K562 (cell line): Measurements from ENCODE around the gene NANOG. TPM values are rescaled to one million over a fixed set of nuclear protein-coding genes. Genes with fewer than 3 reads are reported as not detected.

Experiments used
- ATAC-seq: fragments of 200-7000 bp; cut with Tn5 transposase; 3 replicates; pipeline ENCODE4 v1.9.1; 2020; ENCODE audit warnings: moderate library complexity
- BruUV-seq: library from RNA; stranded (reverse); fragments of 400-500 nt; replicated peaks from 2 replicates; lab custom pipeline; 2021; lab: Mats Ljungman, UMichigan
- CTCF ChIA-PET: fragments of 300-600 bp; formaldehyde crosslinking; extraction: SDS; loops from one replicate; lab custom pipeline; 2021; ENCODE audit warnings: low intra/inter-chr PET ratio; lab: Yijun Ruan, JAX
- POLR2A ChIA-PET: fragments of 300-600, 350-650 bp; sonication (Branson Sonifier 250); formaldehyde crosslinking; extraction: SDS; loops from one replicate; lab custom pipeline; 2021; ENCODE audit warnings: antibody characterized with exemption, inconsistent platforms; lab: Yijun Ruan, JAX
- DNase-seq, 4 experiments: peaks; one replicate each; pipeline versions ENCODE4 v3.0.0 to v3.0.0-alpha.2; 2011 to 2018; ENCODE audit warnings: low spot score in 3 of 4, mixed read lengths in 3 of 4; ENCODE audit errors: extremely low read depth in 1 of 4
- FAIRE-seq: peaks from 2 replicates; lab custom pipeline; 2011; peaks lifted over from hg19 to GRCh38; lab: Jason Lieb, UNC
- H2AFZ ChIP-seq: 2 replicates; pipeline ENCODE4 v1.6.0; 2011; ENCODE audit warnings: low read depth, low read length, control low read depth, inconsistent platforms
- H3K27ac ChIP-seq: fragments of 200-600 bp; 3 replicates; pipeline ENCODE4 v1.8.0; 2011; ENCODE audit warnings: low read depth, mild to moderate bottlenecking, control low read depth, inconsistent platforms, low read length, moderate library complexity, mixed read lengths; ENCODE audit errors: extremely low read depth
- H3K27me3 ChIP-seq, 2 experiments: fragments of 300-600 bp in 1 of 2; 2 replicates in 1 of 2; 3 replicates in 1 of 2; pipeline versions ENCODE4 v1.6.0 to v1.8.0; 2011; ENCODE audit warnings: inconsistent platforms in 2 of 2, low read length in 2 of 2, mild to moderate bottlenecking in 1 of 2, mixed read lengths in 1 of 2, moderate library complexity in 1 of 2; ENCODE audit not compliant: control insufficient read depth in 2 of 2, insufficient read depth in 2 of 2
- H3K36me3 ChIP-seq: fragments of 300-600 bp; 3 replicates; pipeline ENCODE4 v1.8.0; 2011; ENCODE audit warnings: mild to moderate bottlenecking, low read length, inconsistent platforms; ENCODE audit not compliant: control insufficient read depth, insufficient read depth
- H3K4me1 ChIP-seq, 2 experiments: fragments of 200-600 bp in 1 of 2; replicated peaks in 1 of 2; 2 replicates in 1 of 2; 3 replicates in 1 of 2; pipeline versions ENCODE4 v1.5.1 to v1.8.0; 2011; ENCODE audit warnings: inconsistent platforms in 2 of 2, low read length in 2 of 2, mild to moderate bottlenecking in 1 of 2, mixed read lengths in 1 of 2, moderate library complexity in 1 of 2; ENCODE audit not compliant: control insufficient read depth in 2 of 2, insufficient read depth in 2 of 2
- H3K4me2 ChIP-seq: 2 replicates; pipeline ENCODE4 v1.6.1; 2011; ENCODE audit warnings: low read length, control low read depth, inconsistent platforms, mixed read lengths; ENCODE audit not compliant: insufficient read depth
- H3K4me3 ChIP-seq: fragments of 200-600 bp; sonication (generic), shearing (Covaris generic); 2 replicates; pipeline ENCODE4 v1.5.1; 2016; ENCODE audit warnings: control low read depth, inconsistent platforms
- H3K79me2 ChIP-seq: fragments of 200-600 bp; 3 replicates; pipeline ENCODE4 v1.8.0; 2011; ENCODE audit warnings: low read length, inconsistent platforms; ENCODE audit not compliant: control insufficient read depth, insufficient read depth
- H3K9ac ChIP-seq, 2 experiments: 2 replicates each; pipeline versions ENCODE4 v1.6.0 to v1.6.1; 2011; ENCODE audit warnings: low read depth in 2 of 2, low read length in 2 of 2, control low read depth in 1 of 2, inconsistent platforms in 1 of 2, mild to moderate bottlenecking in 1 of 2, mixed read lengths in 1 of 2; ENCODE audit not compliant: insufficient read depth in 1 of 2
- H3K9me1 ChIP-seq: one replicate; pipeline ENCODE4 v1.6.0; 2011; ENCODE audit warnings: inconsistent platforms, mild to moderate bottlenecking, low read length, moderate library complexity; ENCODE audit not compliant: control insufficient read depth, insufficient read depth
- H3K9me3 ChIP-seq: replicated peaks from 2 replicates; pipeline ENCODE4 v1.5.1; 2011; ENCODE audit warnings: low read depth, low read length, inconsistent platforms; ENCODE audit not compliant: control insufficient read depth, insufficient read depth
- H4K20me1 ChIP-seq: replicated peaks from 2 replicates; pipeline ENCODE4 v1.6.1; 2011; ENCODE audit warnings: low read length, inconsistent platforms, mixed read lengths; ENCODE audit not compliant: control insufficient read depth, insufficient read depth
- BRD9 ChIP-seq: fragments of 450-650 bp; IDR thresholded peaks from 2 replicates; pipeline ENCODE4 v1.6.1; 2018; ENCODE audit warnings: low read depth; ENCODE audit not compliant: partially characterized antibody
- IRF1 ChIP-seq: sonication (generic); formaldehyde crosslinking; IDR thresholded peaks from 2 replicates; pipeline ENCODE4 v1.8.0; 2022; ENCODE audit warnings: missing genetic modification reagents, mild to moderate bottlenecking, borderline replicate concordance
- SP1 ChIP-seq: sonication (generic); formaldehyde crosslinking; IDR thresholded peaks from 2 replicates; pipeline ENCODE4 v1.8.1; 2022; ENCODE audit warnings: mild to moderate bottlenecking, missing genetic modification reagents
- STAT6 ChIP-seq: sonication (generic); formaldehyde crosslinking; IDR thresholded peaks from 2 replicates; pipeline ENCODE4 v1.8.1; 2023; ENCODE audit warnings: mild to moderate bottlenecking, missing genetic modification reagents
- TBL1XR1 ChIP-seq, 2 experiments: IDR thresholded peaks; 2 replicates each; pipeline ENCODE4 v1.6.1; 2012; ENCODE audit warnings: improper control_type of control experiment in 2 of 2, low read length in 2 of 2, mild to moderate bottlenecking in 1 of 2
- ZBED1 ChIP-seq: IDR thresholded peaks from 2 replicates; pipeline ENCODE4 v1.6.1; 2014
- ZNF133 ChIP-seq: fragments of 250-450 bp; sonication (Bioruptor Pico); IDR thresholded peaks from 2 replicates; pipeline ENCODE4 v1.4.0; 2020; ENCODE audit warnings: mild to moderate bottlenecking
- ZNF347 ChIP-seq: fragments of 450-650 bp; formaldehyde crosslinking; IDR thresholded peaks from 2 replicates; pipeline ENCODE4 v1.4.0; 2020; ENCODE audit warnings: low read depth, mild to moderate bottlenecking, moderate library complexity
- ZNF77 ChIP-seq: fragments of 250-450 bp; sonication (Bioruptor Pico); IDR thresholded peaks from 2 replicates; pipeline ENCODE4 v1.5.0; 2020
- WGBS: fragments of 100-300 bp; shearing (Covaris generic); methylation state at CpG from one replicate; pipeline ENCODE4 v1.1.6; 2016; ENCODE audit warnings: low coverage, mixed read lengths; ENCODE audit not compliant: insufficient coverage; ENCODE audit errors: missing lambda C conversion rate; 5-methylcytosine and 5-hydroxymethylcytosine counted together
- in situ Hi-C: fragments of 300-500 bp; cut with MboI; formaldehyde crosslinking; loops from 4 replicates; pipeline ENCODE4 v1.15.0; 2018; ENCODE audit warnings: inconsistent platforms, mixed read lengths
- intact Hi-C: fragments of 100-400 bp; cut with micrococcal nuclease; formaldehyde crosslinking; loops from 2 replicates; pipeline ENCODE4 v1.14.2; 2022
- polyA plus RNA-seq, 8 experiments: library from polyadenylated mRNA; depleted of rRNA in 4 of 8; stranded (reverse) in 5 of 8; unstranded in 3 of 8; fragments of >200 nt; fragmentation: Nextera tagmentation in 2 of 8; fragmentation: Illumina TruSeq in 1 of 8; extraction: Ambion mirVana in 2 of 8; extraction: Trizol in 1 of 8; gene quantifications; 2 replicates each; pipeline versions ENCODE4 v1.2.1 to v1.2.3, GENCODE V29; 2011 to 2014; ENCODE audit warnings: inconsistent platforms in 1 of 8, missing spikeins in 1 of 8
- total RNA-seq, 7 experiments: library from RNA; depleted of rRNA in 6 of 7; stranded (reverse); fragments of >200 nt in 6 of 7; fragmentation: Illumina TruSeq in 2 of 7; extraction: Trizol in 2 of 7; gene quantifications; 2 replicates each; pipeline versions ENCODE4 v1.2.1 to v1.2.3, GENCODE V29; 2011 to 2021; ENCODE audit warnings: low replicate concordance in 1 of 7

Gene NANOG
- total and polyA plus RNA-seq, 9 of the 15 experiments (the other 6 are each of a cell fraction or from before 2014, with no cell fraction given) = 0.04 TPM; not detected in 8

DNA sequence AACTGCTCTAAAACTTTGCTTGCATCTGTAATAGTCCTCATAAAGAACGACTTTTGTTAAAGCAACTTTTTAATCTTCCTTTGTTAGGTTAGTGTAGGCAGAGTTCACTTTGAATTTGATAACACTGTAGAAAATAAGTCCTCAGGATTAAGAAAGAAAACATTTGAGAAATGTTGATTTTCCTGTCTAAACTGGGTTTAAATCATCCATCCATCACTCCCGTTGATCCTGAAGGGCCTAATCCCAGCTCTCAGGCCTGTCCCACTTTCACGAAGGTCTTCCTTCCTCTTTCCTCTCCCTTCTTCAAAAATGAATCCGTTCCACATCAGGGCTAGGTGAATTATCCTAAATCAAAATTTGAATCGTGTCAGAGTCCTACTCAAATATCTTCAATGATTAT, 46.6 kb downstream of the NANOG start:
- H3K9me1 ChIP-seq = no peaks in the 10 kb centered on the region
- TF ChIP-seq ZNF133 (CRISPR knock-in tag) (no peak), ZBED1 (no peak), STAT6 (CRISPR knock-in tag) (no peak), ZNF77 (no peak), TBL1XR1 (IDR thresholded peaks at IDR 0.05; ENCODE audit: low read length in 2 of 2) (no peak), IRF1 (CRISPR knock-in tag) (no peak), SP1 (CRISPR knock-in tag) (no peak), BRD9 (no peak), ZNF347 (no peak)
- TF ChIP-seq, all 486 proteins: peak for 0
- DNase-seq (no peak), ATAC-seq (no peak), FAIRE-seq (no peak)
- Histone ChIP-seq H3K4me2 (no peak overlapping the region), H3K27ac (no peak overlapping the region), H3K9ac (no peak overlapping the region), H3K9me3 (no peaks in the 10 kb centered on the region), H3K4me1 (no peaks in the 10 kb centered on the region; a peak in 1 of 5 replicates), H3K4me3 (no peak overlapping the region), H4K20me1 (no peaks in the 10 kb centered on the region), H3K36me3 (no peaks in the 10 kb centered on the region), H2AFZ (no peak overlapping the region), H3K27me3 (peaks cover 2 to 8% of the 10 kb centered on the region in 2 experiments; a peak in 1 of 5 replicates), H3K79me2 (no peaks in the 10 kb centered on the region)
- CTCF ChIA-PET = no interaction called here
- intact Hi-C loops (no loop called here), in situ Hi-C loops (no loop called here)
- BruUV-seq = no TSS peak
- 2% methylated on average over 5 of the region's 5 CpGs for WGBS
- POLR2A ChIA-PET = no interaction called here
